H1 (cell line): ENCODE measurements around the gene TMEM145. TPM values are rescaled to one million over a fixed set of nuclear protein-coding genes. Genes with fewer than 3 reads are reported as not detected.

ENCODE experiments used
- CTCF ChIA-PET: fragments of 300-600 bp; sonication (Branson Sonifier 250); formaldehyde crosslinking; loops from one replicate; lab custom pipeline; 2021; ENCODE audit not compliant: partially characterized antibody; lab: Charles Lee
- POLR2A ChIA-PET: fragments of 300-600 bp; sonication (Branson Sonifier 250); formaldehyde crosslinking; loops from one replicate; lab custom pipeline; 2021; ENCODE audit warnings: inconsistent platforms; ENCODE audit not compliant: partially characterized antibody; lab: Charles Lee
- DNase-seq, 2 experiments: peaks; one replicate each; pipeline versions ENCODE4 v3.0.0 to v3.0.0-alpha.2; 2010 to 2022; ENCODE audit warnings: low spot score in 2 of 2, low read depth in 1 of 2, mixed read lengths in 1 of 2
- FAIRE-seq: peaks from 2 replicates; lab custom pipeline; 2011; peaks lifted over from hg19 to GRCh38; lab: Jason Lieb, UNC
- H2AFZ ChIP-seq: 2 replicates; pipeline ENCODE4 v1.8.1; 2012; ENCODE audit warnings: low read length, inconsistent platforms
- H2AK5ac ChIP-seq: 2 replicates; pipeline ENCODE4 v1.6.1; 2013; ENCODE audit warnings: low read depth, low read length
- H2BK120ac ChIP-seq: replicated peaks from 2 replicates; pipeline ENCODE3; 2013; ENCODE audit warnings: low read depth, low read length, inconsistent platforms
- H2BK12ac ChIP-seq: 2 replicates; pipeline ENCODE4 v1.6.1; 2013; ENCODE audit warnings: low read depth, low read length
- H2BK15ac ChIP-seq: 2 replicates; pipeline ENCODE4 v1.6.1; 2013; ENCODE audit warnings: low read length
- H2BK20ac ChIP-seq: 2 replicates; pipeline ENCODE4 v1.6.1; 2013; ENCODE audit warnings: low read length
- H2BK5ac ChIP-seq: 2 replicates; pipeline ENCODE4 v1.6.1; 2013; ENCODE audit warnings: low read depth, low read length
- H3K14ac ChIP-seq: 2 replicates; pipeline ENCODE4 v1.6.1; 2013; ENCODE audit warnings: inconsistent platforms; ENCODE audit not compliant: insufficient read length
- H3K18ac ChIP-seq: 2 replicates; pipeline ENCODE4 v1.6.1; 2013; ENCODE audit warnings: low read length; ENCODE audit errors: extremely low read depth
- H3K23ac ChIP-seq: 2 replicates; pipeline ENCODE4 v1.6.1; 2013; ENCODE audit warnings: inconsistent platforms; ENCODE audit not compliant: insufficient read length
- H3K23me2 ChIP-seq: 2 replicates; pipeline ENCODE4 v1.6.1; 2013; ENCODE audit warnings: low read depth, low read length
- H3K27ac ChIP-seq: 2 replicates; pipeline ENCODE4 v1.6.1; 2011; ENCODE audit warnings: low read depth, low read length, inconsistent platforms
- H3K27me3 ChIP-seq, 4 experiments: replicated peaks in 1 of 4; 1 replicate in 1 of 4; 2 replicates in 3 of 4; pipeline versions ENCODE4 v1.6.1 to v1.8.1; 2011 to 2013; ENCODE audit warnings: low read length in 3 of 4, mild to moderate bottlenecking in 3 of 4, inconsistent platforms in 2 of 4, mixed read lengths in 2 of 4, moderate library complexity in 1 of 4; ENCODE audit not compliant: control insufficient read depth in 3 of 4, insufficient read depth in 3 of 4; ENCODE audit errors: extremely low read depth in 1 of 4
- H3K36me3 ChIP-seq, 4 experiments: 2 replicates each; pipeline versions ENCODE4 v1.6.1 to v1.8.1; 2011 to 2013; ENCODE audit warnings: mild to moderate bottlenecking in 4 of 4, low read length in 3 of 4, moderate library complexity in 2 of 4, control low read depth in 1 of 4, inconsistent platforms in 1 of 4; ENCODE audit not compliant: insufficient read depth in 4 of 4, control insufficient read depth in 2 of 4
- H3K4ac ChIP-seq: replicated peaks from 2 replicates; pipeline ENCODE3; 2013; ENCODE audit warnings: low read length, low read depth, mixed read lengths, inconsistent platforms; ENCODE audit not compliant: insufficient read length
- H3K4me1 ChIP-seq, 4 experiments: replicated peaks in 1 of 4; 1 replicate in 1 of 4; 2 replicates in 3 of 4; pipeline versions ENCODE4 v1.6.1 to v1.8.1; 2011 to 2013; ENCODE audit warnings: low read length in 3 of 4, inconsistent platforms in 2 of 4, mixed read lengths in 1 of 4; ENCODE audit not compliant: insufficient read depth in 4 of 4, control insufficient read depth in 3 of 4
- H3K4me2 ChIP-seq, 2 experiments: 2 replicates each; pipeline versions ENCODE4 v1.6.1 to v1.8.1; 2011 to 2013; ENCODE audit warnings: low read depth in 2 of 2, low read length in 2 of 2, control low read depth in 1 of 2, inconsistent platforms in 1 of 2, mild to moderate bottlenecking in 1 of 2; ENCODE audit not compliant: insufficient read depth in 1 of 2
- H3K4me3 ChIP-seq, 4 experiments: fragments of 200-600, 300-600 bp in 1 of 4; sonication (generic), shearing (Covaris generic), sonication (Bioruptor Twin) in 1 of 4; 2 replicates each; pipeline versions ENCODE4 v1.5.1 to v1.8.1; 2011 to 2016; ENCODE audit warnings: low read length in 4 of 4, low read depth in 3 of 4, control low read depth in 2 of 4, inconsistent platforms in 2 of 4, mild to moderate bottlenecking in 2 of 4, mixed read lengths in 1 of 4, moderate library complexity in 1 of 4; ENCODE audit not compliant: insufficient read depth in 2 of 4; ENCODE audit errors: extremely low read depth in 1 of 4
- H3K56ac ChIP-seq: replicated peaks from 2 replicates; pipeline ENCODE3; 2013; ENCODE audit warnings: low read depth, mild to moderate bottlenecking, mixed read lengths, low read length, inconsistent platforms; ENCODE audit not compliant: insufficient read length
- H3K79me1 ChIP-seq: 2 replicates; pipeline ENCODE4 v1.6.1; 2013; ENCODE audit warnings: low read depth, low read length, control low read depth
- H3K79me2 ChIP-seq, 2 experiments: 2 replicates each; pipeline versions ENCODE4 v1.6.1 to v1.8.1; 2012 to 2013; ENCODE audit warnings: low read length in 2 of 2, mild to moderate bottlenecking in 2 of 2, inconsistent platforms in 1 of 2; ENCODE audit not compliant: insufficient read depth in 2 of 2, control insufficient read depth in 1 of 2
- H3K9ac ChIP-seq, 4 experiments: replicated peaks in 1 of 4; 1 replicate in 1 of 4; 2 replicates in 3 of 4; pipeline versions ENCODE4 v1.6.1 to v1.8.1; 2011 to 2013; ENCODE audit warnings: low read depth in 3 of 4, low read length in 3 of 4, control low read depth in 2 of 4, mild to moderate bottlenecking in 2 of 4, moderate library complexity in 2 of 4, inconsistent platforms in 1 of 4; ENCODE audit errors: extremely low read depth in 1 of 4
- H3K9me3 ChIP-seq, 2 experiments: 2 replicates each; pipeline versions ENCODE4 v1.6.1 to v1.8.1; 2012 to 2013; ENCODE audit warnings: mild to moderate bottlenecking in 2 of 2, moderate library complexity in 2 of 2, control low read depth in 1 of 2, inconsistent platforms in 1 of 2, low read depth in 1 of 2, low read length in 1 of 2, mixed read lengths in 1 of 2; ENCODE audit not compliant: insufficient read depth in 2 of 2
- H4K20me1 ChIP-seq, 2 experiments: replicated peaks in 1 of 2; 2 replicates each; pipeline versions ENCODE3 to v1.8.1; 2011 to 2013; ENCODE audit warnings: inconsistent platforms in 2 of 2, low read length in 2 of 2, mild to moderate bottlenecking in 1 of 2; ENCODE audit not compliant: insufficient read depth in 2 of 2, control insufficient read depth in 1 of 2
- H4K5ac ChIP-seq: 2 replicates; pipeline ENCODE4 v1.6.1; 2013; ENCODE audit warnings: low read length, low read depth, mixed read lengths, inconsistent platforms; ENCODE audit not compliant: insufficient read length
- H4K8ac ChIP-seq: 2 replicates; pipeline ENCODE4 v1.8.0; 2013; ENCODE audit warnings: mild to moderate bottlenecking, moderate library complexity, low read length, inconsistent platforms; ENCODE audit not compliant: insufficient read depth; ENCODE audit errors: extremely low read depth
- H4K91ac ChIP-seq: replicated peaks from 2 replicates; pipeline ENCODE3; 2013; ENCODE audit warnings: low read length, mixed read lengths, inconsistent platforms; ENCODE audit not compliant: insufficient read length
- ASH2L ChIP-seq: fragments of 200-600, 300-600 bp; sonication (generic); IDR thresholded peaks from one replicate; pipeline ENCODE4 v1.7.1; 2017; ENCODE audit warnings: low read length
- BRCA1 ChIP-seq: IDR thresholded peaks from 2 replicates; pipeline ENCODE4 v1.6.1; 2012; ENCODE audit warnings: low read depth, low read length, improper control_type of control experiment
- EZH2 ChIP-seq: fragments of 200-600 bp; sonication (generic); IDR thresholded peaks from 2 replicates; pipeline ENCODE4 v1.7.1; 2012; ENCODE audit warnings: low read depth, mild to moderate bottlenecking, moderate library complexity, low read length, inconsistent platforms; ENCODE audit not compliant: severe bottlenecking
- RAD21 ChIP-seq, 2 experiments: IDR thresholded peaks in 1 of 2; conservative IDR thresholded peaks in 1 of 2; 2 replicates each; pipeline ENCODE4 v1.6.1; 2011; ENCODE audit warnings: low read depth in 2 of 2, low read length in 2 of 2, improper control_type of control experiment in 1 of 2, inconsistent platforms in 1 of 2, mild to moderate bottlenecking in 1 of 2, moderate library complexity in 1 of 2
- SIN3A ChIP-seq, 2 experiments: IDR thresholded peaks in 1 of 2; conservative IDR thresholded peaks in 1 of 2; 2 replicates each; pipeline ENCODE4 v1.6.1; 2011 to 2012; ENCODE audit warnings: low read length in 2 of 2, improper control_type of control experiment in 1 of 2, low read depth in 1 of 2, mild to moderate bottlenecking in 1 of 2
- SP1 ChIP-seq: IDR thresholded peaks from 2 replicates; pipeline ENCODE4 v1.6.1; 2011; ENCODE audit warnings: low read depth, low read length
- YY1 ChIP-seq: IDR thresholded peaks from 2 replicates; pipeline ENCODE4 v1.6.1; 2011; ENCODE audit warnings: low read depth, mild to moderate bottlenecking, low read length
- WGBS, 2 experiments: shearing (Covaris generic) in 1 of 2; methylation state at CpG; one replicate each; pipeline versions ENCODE4 v1.1.6 to v1.1.7; 2013 to 2015; ENCODE audit warnings: low lambda C conversion rate in 2 of 2, mixed read lengths in 2 of 2, inconsistent platforms in 1 of 2, low coverage in 1 of 2, missing lambda C conversion rate in 1 of 2; ENCODE audit not compliant: insufficient replicate concordance in 2 of 2, insufficient coverage in 1 of 2, insufficient read length in 1 of 2; ENCODE audit errors: extremely low coverage in 1 of 2, missing lambda C conversion rate in 1 of 2; 5-methylcytosine and 5-hydroxymethylcytosine counted together
- polyA plus RNA-seq, 7 experiments: library from polyadenylated mRNA; depleted of rRNA in 3 of 7; stranded (reverse) in 5 of 7; unstranded in 2 of 7; fragments of >200 nt in 5 of 7; fragments of 200-250 nt in 2 of 7; gene quantifications; 1 replicate in 5 of 7; 2 replicates in 1 of 7; 4 replicates in 1 of 7; pipeline versions ENCODE4 v1.2.1 to v1.2.3, GENCODE V29; 2011 to 2013; ENCODE audit warnings: missing spikeins in 2 of 7, mixed read lengths in 2 of 7
- total RNA-seq: library from RNA; stranded (reverse); fragmentation: NEBNext Ultra II Directional; extraction: Animal tissue kit (Norgen Biotek cat#: 25700); gene quantifications from 2 replicates; pipeline ENCODE4 v1.2.1, GENCODE V29; 2021
- TF ChIP-seq, protein P1 (sequence below): IDR thresholded peaks from 2 replicates; pipeline ENCODE4 v1.6.1; 2011; ENCODE audit warnings: low read length, improper control_type of control experiment
- TF ChIP-seq, protein P2 (sequence below): IDR thresholded peaks from 2 replicates; pipeline ENCODE4 v1.6.1; 2012; ENCODE audit warnings: inconsistent platforms
- TF ChIP-seq, protein P3 (sequence below): IDR thresholded peaks from 2 replicates; pipeline ENCODE4 v1.6.1; 2012; ENCODE audit warnings: inconsistent platforms

Gene TMEM145
- total and polyA plus RNA-seq, 2 of the 8 experiments (the other 6 are each of a cell fraction or from before 2014, with no cell fraction given), result 2.3 to 4.7 TPM

DNA sequence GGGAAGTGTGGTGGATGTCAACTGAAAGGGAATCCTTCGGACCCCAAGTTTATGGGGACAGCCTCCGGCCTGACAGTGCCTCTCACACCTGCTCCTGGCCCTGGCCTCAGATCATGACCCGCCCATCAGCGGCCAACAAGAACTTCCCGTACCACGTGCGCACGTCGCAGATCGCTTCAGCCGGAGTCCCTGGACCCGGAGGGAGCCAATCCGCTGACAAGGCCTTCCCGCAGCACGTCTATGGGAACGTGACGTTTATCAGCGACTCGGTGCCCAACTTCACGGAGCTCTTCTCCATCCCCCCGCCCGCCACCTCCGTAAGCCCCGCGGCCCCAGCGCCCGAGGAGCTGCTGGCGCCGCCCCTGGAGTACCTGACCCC lies 10.4 kb downstream of the TMEM145 start:
- H4K91ac ChIP-seq, result peak overlapping the region; percentile 30
- CTCF ChIA-PET, result interaction anchor here (1.1 to 2.3 kb wide), 9 partner anchors 11 to 215 kb away, joined by 3 to 9 read pairs (median 4); partner anchors contain the start of gene POU2F2
- peak overlapping the region; percentile 18; the same call in 1 of the 2 replicates for H2BK12ac ChIP-seq
- peaks cover 0 to 4% (median 1%) of the 10 kb centered on the region in 4 experiments; a peak in 2 of 7 replicates for H3K4me1 ChIP-seq
- H2AFZ ChIP-seq, result peak overlapping the region; percentile 51; the same call in 1 of the 2 replicates
- DNase-seq (peak; percentile 46 to 82), FAIRE-seq (peak; percentile 50)
- H3K9ac ChIP-seq, result no peak overlapping the region
- no peak overlapping the region for H3K14ac ChIP-seq
- H3K23me2 ChIP-seq, result peaks cover 13% of the 10 kb centered on the region; the same call in 1 of the 2 replicates
- H3K36me3 ChIP-seq, result no peaks in the 10 kb centered on the region
- no peak overlapping the region for H3K4ac ChIP-seq
- H2BK20ac ChIP-seq, result no peak overlapping the region
- H4K20me1 ChIP-seq, result peaks cover 0 to 2% of the 10 kb centered on the region in 2 experiments
- no peak overlapping the region for H4K8ac ChIP-seq
- 13% methylated on average over 15 of the region's 29 CpGs; no CpG with 5 or more reads in 1 of the 2 experiments for WGBS, 2 experiments
- H3K4me2 ChIP-seq, result peak overlapping the region; percentile 67 to 80
- peak overlapping the region in 3 of 4 experiments; percentile 25 to 64 (median 45); a peak in 6 of 8 replicates for H3K4me3 ChIP-seq
- H3K27ac ChIP-seq, result no peak overlapping the region
- H4K5ac ChIP-seq, result no peak overlapping the region
- H3K23ac ChIP-seq, result no peak overlapping the region
- H2BK15ac ChIP-seq, result no peak overlapping the region
- H3K18ac ChIP-seq, result no peak overlapping the region; the same call in 1 of the 2 replicates
- POLR2A ChIA-PET, result interaction anchor here (0.7 to 2.3 kb wide), 10 partner anchors 9 to 100 kb away, joined by 3 to 9 read pairs (median 4); partner anchors contain the start of genes PAFAH1B3 and PRR19
- no peak overlapping the region for H2BK120ac ChIP-seq
- no peak overlapping the region for H2BK5ac ChIP-seq
- no peaks in the 10 kb centered on the region for H3K9me3 ChIP-seq
- peaks cover 0 to 16% of the 10 kb centered on the region in 2 experiments; a peak in 1 of 4 replicates for H3K79me2 ChIP-seq
- H3K56ac ChIP-seq, result no peak overlapping the region
- no peak overlapping the region for H2AK5ac ChIP-seq
- H3K27me3 ChIP-seq, result peaks cover 0 to 15% (median 8%) of the 10 kb centered on the region in 4 experiments; a peak in 5 of 7 replicates
- peaks cover 6% of the 10 kb centered on the region; the same call in 1 of the 2 replicates for H3K79me1 ChIP-seq
- TF ChIP-seq SIN3A (conservative IDR thresholded peaks at IDR 0.05 in 1 of 2, IDR thresholded peaks at IDR 0.05 in 1 of 2; ENCODE audit: low read depth in 1 of 2, low read length in 2 of 2), result peak in 1 of 2 experiments; percentile 72; a peak in 2 of 4 replicates
- TF ChIP-seq BRCA1, result no peak
- peak; percentile 34 for TF ChIP-seq ASH2L
- TF ChIP-seq, protein P1, sequence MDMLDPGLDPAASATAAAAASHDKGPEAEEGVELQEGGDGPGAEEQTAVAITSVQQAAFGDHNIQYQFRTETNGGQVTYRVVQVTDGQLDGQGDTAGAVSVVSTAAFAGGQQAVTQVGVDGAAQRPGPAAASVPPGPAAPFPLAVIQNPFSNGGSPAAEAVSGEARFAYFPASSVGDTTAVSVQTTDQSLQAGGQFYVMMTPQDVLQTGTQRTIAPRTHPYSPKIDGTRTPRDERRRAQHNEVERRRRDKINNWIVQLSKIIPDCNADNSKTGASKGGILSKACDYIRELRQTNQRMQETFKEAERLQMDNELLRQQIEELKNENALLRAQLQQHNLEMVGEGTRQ, result peak; percentile 77
- peak; percentile 31; the same call in 1 of the 2 replicates for TF ChIP-seq SP1
- TF ChIP-seq, protein P2, sequence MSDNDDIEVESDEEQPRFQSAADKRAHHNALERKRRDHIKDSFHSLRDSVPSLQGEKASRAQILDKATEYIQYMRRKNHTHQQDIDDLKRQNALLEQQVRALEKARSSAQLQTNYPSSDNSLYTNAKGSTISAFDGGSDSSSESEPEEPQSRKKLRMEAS, result peak; percentile 98
- no peak for TF ChIP-seq RAD21 (IDR thresholded peaks at IDR 0.05 in 1 of 2, conservative IDR thresholded peaks at IDR 0.05 in 1 of 2; ENCODE audit: low read depth in 2 of 2, low read length in 2 of 2)
- TF ChIP-seq YY1, result no peak
- peak; percentile 36 for TF ChIP-seq EZH2
- TF ChIP-seq, protein P3, sequence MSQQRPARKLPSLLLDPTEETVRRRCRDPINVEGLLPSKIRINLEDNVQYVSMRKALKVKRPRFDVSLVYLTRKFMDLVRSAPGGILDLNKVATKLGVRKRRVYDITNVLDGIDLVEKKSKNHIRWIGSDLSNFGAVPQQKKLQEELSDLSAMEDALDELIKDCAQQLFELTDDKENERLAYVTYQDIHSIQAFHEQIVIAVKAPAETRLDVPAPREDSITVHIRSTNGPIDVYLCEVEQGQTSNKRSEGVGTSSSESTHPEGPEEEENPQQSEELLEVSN, result peak; percentile 87
